Activated naive CD4-positive, alpha-beta T cell treated with anti-CD3 and anti-CD28 coated beads, Interleukin-2, amount 50 U/mL, for 16 hours (primary cell): ENCODE results near the gene ZNF615.
A peak's percentile ranks its signal among the peaks of the same experiment; 100 is the strongest.
"Not testable (repeated sequence)": the region's sequence is repeated elsewhere in the genome, so short reads cannot be mapped to it uniquely, and the experiment has no call there.

Source experiments
- DNase-seq: peaks from one replicate; pipeline ENCODE4 v3.0.0-alpha.2; 2020

ZNF615 gene

GRCh38 chr19:52007806-52008557, at the start of gene ZNF615:
Gene ZNF615 (minus strand): TSS chr19:52008211. CDS start chr19:52003711, 4,500 bp downstream.
- peak; percentile 86 for DNase-seq

DNA sequence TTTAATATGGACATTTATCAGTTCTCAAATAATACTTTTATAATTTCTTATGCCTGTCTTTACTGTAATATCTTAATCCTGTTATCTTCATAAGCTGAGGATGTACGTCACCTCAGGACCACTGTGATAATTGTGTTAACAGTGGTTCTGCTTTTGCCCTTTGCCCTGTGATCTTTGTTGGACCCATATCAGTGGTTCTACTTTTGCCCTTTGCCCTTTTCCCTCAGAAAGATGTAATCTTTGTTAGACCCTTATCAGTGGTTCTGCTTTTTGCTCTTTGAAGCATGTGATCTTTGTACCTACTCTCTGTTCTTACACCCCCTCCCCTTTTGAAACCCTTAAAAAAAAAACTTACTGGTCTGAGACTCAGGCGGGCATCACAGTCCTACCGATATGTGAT, 48.5 kb upstream of the ZNF615 start:
- DNase-seq, result not testable (repeated sequence)

DNA sequence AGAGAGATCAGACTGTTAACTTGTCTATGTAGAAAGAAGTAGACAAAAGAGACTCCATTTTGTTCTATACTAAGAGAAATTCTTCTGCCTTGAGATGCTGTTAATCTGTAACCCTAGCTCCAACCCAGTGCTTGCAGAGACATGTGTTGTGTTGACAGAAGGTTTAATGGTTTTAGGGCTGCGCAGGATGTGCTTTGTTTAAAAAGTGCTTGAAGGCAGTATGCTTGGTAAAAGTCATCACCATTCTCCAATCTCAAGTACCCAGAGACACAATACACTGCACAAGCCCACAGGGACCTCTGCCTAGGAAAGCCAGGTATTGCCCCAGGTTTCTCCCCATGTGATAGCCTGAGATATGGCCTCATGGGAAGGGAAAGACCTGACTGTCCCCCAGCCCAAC, 43.7 kb upstream of the ZNF615 start:
- DNase-seq, result not testable (repeated sequence)

DNA sequence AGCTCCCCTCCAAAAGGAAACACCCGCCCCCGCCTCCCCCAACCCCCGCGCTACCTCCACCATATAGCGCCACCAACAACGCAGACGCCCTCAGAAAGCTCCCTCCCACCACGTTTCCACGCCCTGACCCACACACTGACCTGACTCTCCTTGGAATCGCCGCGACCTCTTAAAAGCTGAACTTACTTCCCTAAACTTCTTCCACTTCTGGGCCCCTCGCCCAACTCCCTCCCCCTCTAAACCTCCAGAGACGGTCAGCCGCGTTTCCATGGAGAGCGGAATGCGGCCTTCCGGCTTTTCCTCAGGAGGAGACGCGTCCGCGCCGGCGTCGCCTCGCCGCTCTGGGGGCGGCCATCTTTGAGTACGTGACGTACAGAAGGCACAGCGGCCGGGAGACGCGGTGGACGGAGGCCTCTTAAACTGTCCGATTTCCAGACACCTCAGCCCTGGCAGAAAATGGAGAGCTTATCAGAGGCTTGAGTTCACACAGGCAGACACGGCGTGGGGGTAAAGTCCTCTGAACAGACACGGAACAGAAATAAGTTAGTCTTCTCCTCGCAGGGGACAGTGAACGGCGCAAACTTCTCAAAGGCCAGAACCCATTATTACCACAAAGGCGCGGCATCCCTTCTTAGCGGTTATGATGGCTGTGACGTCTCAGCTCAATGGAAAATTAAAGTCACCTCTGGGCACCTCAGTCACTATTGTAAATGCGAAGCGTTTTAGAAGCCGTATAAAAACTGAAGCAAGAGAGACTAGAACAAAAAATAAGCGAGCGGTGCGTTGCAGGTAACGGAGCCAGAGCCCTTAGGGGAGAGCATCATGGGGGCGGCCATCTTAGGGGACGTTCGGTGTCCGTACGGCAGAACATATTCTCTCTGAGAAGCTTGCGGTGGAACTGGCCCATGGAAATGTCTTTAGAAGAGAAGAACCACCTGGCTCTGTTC, 40.8 kb upstream of the ZNF615 start, which contains the start of gene ZNF432:
ZNF432 (minus strand) TSS at position 284 of the 947 bp plus-strand sequence. CDS start 1,970 bp downstream, outside the sequence.
- peak; percentile 80 for DNase-seq

GRCh38 chr19:52039169-52039568, 31.2 kb upstream of the ZNF615 start:
- DNase-seq, result no peak

- no peak for DNase-seq
Measured at GRCh38 chr19:52034051-52034728, 26.2 kb upstream of the ZNF615 start.

GRCh38 chr19:52028780-52029123, 20.7 kb upstream of the ZNF615 start:
- DNase-seq, result no peak

DNA sequence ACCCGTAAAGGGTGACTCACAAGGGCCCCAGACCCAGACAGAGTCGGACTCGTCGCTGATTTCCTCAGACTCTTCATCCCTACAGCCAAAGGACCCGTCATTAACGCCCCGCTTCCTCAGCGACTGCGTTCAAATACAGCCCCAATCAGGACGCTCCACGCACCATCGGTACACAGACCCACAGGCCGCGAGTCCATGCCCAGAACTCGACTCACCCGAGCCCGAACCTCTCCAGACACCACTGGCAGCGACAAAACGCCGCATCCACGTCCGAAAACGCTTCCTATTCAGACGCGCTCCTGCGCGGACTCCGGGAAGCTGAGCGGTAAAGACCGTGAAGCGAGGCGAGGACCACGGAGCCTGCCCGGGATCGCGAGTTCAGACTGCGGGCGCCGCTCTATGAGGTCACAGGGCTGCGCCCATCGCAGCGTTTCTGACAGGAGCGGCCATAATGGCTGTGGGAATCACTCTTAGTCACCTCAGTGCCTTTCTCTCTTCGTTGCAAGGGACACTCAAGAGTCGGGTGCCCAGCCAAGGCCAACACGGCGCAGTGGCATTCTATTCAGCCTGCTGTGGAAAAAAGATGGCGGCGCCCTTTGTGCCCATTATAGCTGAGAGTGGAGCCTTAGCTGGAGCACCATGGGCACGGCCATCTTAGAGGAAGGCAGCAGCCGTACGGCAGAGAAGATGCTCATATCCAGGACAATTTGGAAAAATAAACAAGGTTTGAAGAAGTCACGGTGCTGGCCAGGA, 20.2 kb upstream of the ZNF615 start, which contains the start of gene ZNF614:
ZNF614 (minus strand) TSS at position 353 of the 753 bp plus-strand sequence. CDS start 2,634 bp downstream, outside the sequence.
- DNase-seq, result peak; percentile 86

DNA sequence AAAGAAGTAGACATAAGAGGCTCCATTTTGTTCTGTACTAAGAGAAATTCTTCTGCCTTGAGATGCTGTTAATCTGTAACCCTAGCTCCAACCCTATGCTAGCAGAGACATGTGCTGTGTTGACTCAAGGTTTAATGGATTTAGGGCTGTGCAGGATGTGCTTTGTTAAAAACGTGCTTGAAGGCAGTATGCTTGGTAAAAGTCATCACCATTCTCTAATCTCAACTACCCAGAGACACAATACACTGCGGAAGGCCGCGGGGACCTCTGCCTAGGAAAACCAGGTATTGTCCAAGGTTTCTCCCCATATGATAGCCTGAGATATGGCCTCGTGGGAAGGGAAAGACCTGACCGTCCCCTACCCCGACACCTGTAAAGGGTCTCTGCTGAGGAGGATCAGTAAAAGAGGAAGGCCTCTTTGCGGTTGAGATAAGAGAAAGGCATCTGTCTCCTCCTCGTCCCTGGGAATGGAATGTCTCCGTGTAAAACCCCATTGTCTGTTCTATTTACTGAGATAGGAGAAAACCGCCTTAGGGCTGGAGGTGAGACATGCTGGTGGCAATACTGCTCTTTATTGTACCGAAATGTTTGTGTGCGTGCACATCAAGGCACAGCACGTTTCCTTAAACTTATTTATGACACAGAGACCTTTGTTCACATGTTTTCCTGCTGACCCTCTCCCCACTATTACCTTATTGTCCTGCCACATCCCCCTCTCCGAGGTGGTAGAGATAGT, 18.4 kb upstream of the ZNF615 start:
- DNase-seq, result not testable (repeated sequence)

DNA sequence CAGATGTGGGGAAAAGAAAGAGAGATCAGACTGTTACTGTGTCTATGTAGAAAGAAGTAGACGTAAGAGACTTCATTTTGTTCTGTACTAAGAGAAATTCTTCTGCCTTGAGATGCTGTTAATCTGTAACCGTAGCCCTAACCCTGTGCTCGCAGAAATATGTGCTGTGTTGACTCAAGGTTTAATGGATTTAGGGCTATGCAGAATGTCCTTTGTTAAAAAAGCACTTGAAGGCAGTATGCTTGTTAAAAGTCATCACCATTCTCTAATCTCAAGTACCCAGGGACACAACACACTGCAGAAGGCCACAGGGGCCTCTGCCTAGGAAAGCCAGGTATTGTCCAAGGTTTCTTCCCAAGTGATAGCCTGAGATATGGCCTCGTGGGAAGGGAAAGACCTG, 16.5 kb upstream of the ZNF615 start:
- DNase-seq, result not testable (repeated sequence)

- no peak for DNase-seq
Measured at GRCh38 chr19:52022193-52022592, 14.2 kb upstream of the ZNF615 start.

GRCh38 chr19:52020506-52020905, 12.5 kb upstream of the ZNF615 start:
- DNase-seq, result no peak

GRCh38 chr19:52010674-52011073, 2.7 kb upstream of the ZNF615 start:
- no peak for DNase-seq

GRCh38 chr19:52007451-52007805, 583 bp downstream of the ZNF615 start:
- DNase-seq, result no peak

GRCh38 chr19:51994048-51994644, 13.9 kb downstream of the ZNF615 start:
- DNase-seq, result no peak

GRCh38 chr19:51993422-51993821, 14.6 kb downstream of the ZNF615 start:
- no peak for DNase-seq

DNA sequence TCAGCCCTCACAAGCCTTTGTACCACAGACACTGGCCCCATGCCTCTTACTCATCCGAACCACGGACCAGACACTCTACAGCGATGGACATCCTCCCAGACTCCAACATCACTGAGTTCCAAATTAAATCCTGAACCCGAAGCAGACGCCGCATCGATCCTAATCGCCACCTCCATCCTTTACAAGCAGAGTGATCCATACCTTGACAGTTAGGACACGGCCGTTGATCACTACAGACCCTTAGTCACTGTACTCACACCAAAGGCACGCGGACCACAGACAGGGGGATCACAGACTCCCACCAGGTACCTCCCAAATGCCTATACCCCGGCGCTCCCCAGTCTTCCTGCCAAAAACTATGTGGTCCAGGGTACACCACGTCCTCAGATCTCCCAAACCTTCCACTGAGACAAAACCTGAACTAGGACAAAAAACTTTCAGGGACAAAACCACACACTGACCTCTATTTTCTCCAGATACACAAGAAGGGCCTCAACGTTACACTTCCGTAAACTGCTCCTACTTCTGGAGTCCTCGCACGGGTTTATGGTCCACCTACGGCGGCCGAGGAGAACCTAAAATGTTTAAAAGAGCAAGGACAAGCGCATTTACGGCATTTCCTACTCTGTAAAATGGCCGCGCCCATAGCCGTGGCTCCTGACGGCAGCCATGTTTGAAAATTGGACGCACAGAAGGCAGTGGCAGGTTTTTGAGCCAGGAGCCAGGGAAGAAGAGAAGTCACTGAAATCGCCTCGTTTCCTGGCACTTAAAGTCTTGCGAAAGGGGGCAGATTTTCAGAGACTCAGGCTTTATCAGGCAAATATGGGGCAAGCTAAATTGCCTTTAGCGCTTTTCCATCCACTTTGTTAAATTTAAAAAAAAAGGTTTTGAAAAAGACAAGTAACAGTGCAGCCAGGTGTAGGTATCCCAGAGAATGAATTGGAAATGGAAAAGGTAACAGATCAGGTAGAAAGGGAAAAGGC, 21.4 kb downstream of the ZNF615 start, which contains the start of gene ZNF350:
ZNF350 (minus strand) TSS at position 532 of the 983 bp plus-strand sequence. CDS start 12,480 bp downstream, outside the sequence.
- DNase-seq, result peak; percentile 87

- DNase-seq, result no peak
Measured at GRCh38 chr19:51983361-51983760, 24.6 kb downstream of the ZNF615 start.

GRCh38 chr19:51980926-51981325, 27.1 kb downstream of the ZNF615 start:
- DNase-seq, result not testable (repeated sequence)
